Body of pancreas (tissue), 4 donors: ENCODE measurements around the gene PRAME. TPM values are rescaled to one million over a fixed set of nuclear protein-coding genes. Genes with fewer than 3 reads are reported as not detected.

Experiments
- ATAC-seq: fragments of 150-250 bp; one replicate; pipeline ENCODE4 v1.9.1; 2016
- DNase-seq, 4 donors: peaks; one replicate each; pipeline ENCODE4 v3.0.0-alpha.2; 2019
- H3K27ac ChIP-seq, 4 donors: fragments of 200-600 bp; sonication (generic); 1 replicate in 3 of 4; 2 replicates in 1 of 4; pipeline versions ENCODE4 v1.5.1 to v1.6.1; 2016 to 2019; ENCODE audit warnings: mild to moderate bottlenecking in 1 of 4, mixed read lengths in 1 of 4, moderate library complexity in 1 of 4
- H3K27me3 ChIP-seq, 2 donors: fragments of 200-600 bp; sonication (generic); one replicate each; pipeline ENCODE4 v1.6.0; 2016; ENCODE audit warnings: mild to moderate bottlenecking in 1 of 2
- H3K36me3 ChIP-seq, 2 donors: fragments of 200-600 bp; sonication (generic); replicated peaks in 1 of 2; 2 replicates each; pipeline ENCODE4 v1.5.1; 2016; ENCODE audit warnings: low read depth in 2 of 2; ENCODE audit not compliant: insufficient read depth in 1 of 2
- H3K4me1 ChIP-seq: fragments of 200-600 bp; sonication (generic); one replicate; pipeline ENCODE4 v1.6.0; 2016
- H3K4me3 ChIP-seq, 2 donors: fragments of 200-600 bp; sonication (generic); 1 replicate in 1 of 2; 2 replicates in 1 of 2; pipeline ENCODE4 v1.5.1; 2016 to 2019
- H3K9me3 ChIP-seq, 3 donors: fragments of 200-600 bp; sonication (generic); 1 replicate in 2 of 3; 2 replicates in 1 of 3; pipeline ENCODE4 v1.5.1; 2016
- CTCF ChIP-seq, 7 experiments: fragments of 450-650 bp in 4 of 7; fragments of 200-600 bp in 3 of 7; sonication (generic) in 3 of 7; IDR thresholded peaks; one replicate each; pipeline ENCODE4 v1.5.1; 2016 to 2019; ENCODE audit warnings: antibody characterized with exemption in 7 of 7
- POLR2A ChIP-seq, 3 donors: fragments of 450-650 bp; IDR thresholded peaks; one replicate each; pipeline ENCODE4 v1.6.1; 2016; ENCODE audit warnings: antibody characterized with exemption in 3 of 3, mild to moderate bottlenecking in 2 of 3
- WGBS, 2 donors: methylation state at CpG; one replicate each; pipeline ENCODE4 v1.1.5; 2017; 5-methylcytosine and 5-hydroxymethylcytosine counted together
- intact Hi-C: fragments of 100-400 bp; cut with DNase I; formaldehyde crosslinking; loops from one replicate; pipeline ENCODE4 v1.15.1; 2023
- total RNA-seq, 2 donors: library from RNA; depleted of rRNA; stranded (reverse); fragments of >200 nt; gene quantifications; one replicate each; pipeline ENCODE4 v1.1.0, GENCODE V29; 2016

The PRAME gene
- total RNA-seq, 2 donors from 2014 or later = not detected

GRCh38 chr22:22546490-22546889, 12.6 kb downstream of the PRAME start:
- H3K4me1 ChIP-seq = no peaks in the 10 kb centered on the region
- TF ChIP-seq CTCF (IDR thresholded peaks at IDR 0.05) = no peak
- no peak for TF ChIP-seq POLR2A (IDR thresholded peaks at IDR 0.05)
- intact Hi-C loops = no loop called here
- no peaks in the 10 kb centered on the region for H3K9me3 ChIP-seq
- H3K27me3 ChIP-seq = no peaks in the 10 kb centered on the region
- DNase-seq (peak in 1 of 4 donors; percentile 3), ATAC-seq (no peak)
- no peaks in the 10 kb centered on the region for H3K36me3 ChIP-seq
- no peak overlapping the region for H3K4me3 ChIP-seq
- WGBS, 2 donors = 44 to 58% methylated on average over 5 of the region's 5 CpGs
- no peak overlapping the region for H3K27ac ChIP-seq

GRCh38 chr22:22545084-22545483, 14.0 kb downstream of the PRAME start:
- TF ChIP-seq POLR2A (IDR thresholded peaks at IDR 0.05) = no peak
- no peak for TF ChIP-seq CTCF (IDR thresholded peaks at IDR 0.05)
- H3K4me1 ChIP-seq = no peaks in the 10 kb centered on the region
- ATAC-seq (no peak), DNase-seq (no peak)
- 84 to 100% methylated on average over 1 to 2 of the region's 2 CpGs for WGBS, 2 donors
- intact Hi-C loops = no loop called here
- no peaks in the 10 kb centered on the region for H3K27me3 ChIP-seq
- H3K4me3 ChIP-seq = no peak overlapping the region
- no peaks in the 10 kb centered on the region for H3K9me3 ChIP-seq
- no peak overlapping the region for H3K27ac ChIP-seq
- no peaks in the 10 kb centered on the region for H3K36me3 ChIP-seq

GRCh38 chr22:22538226-22538989, 20.7 kb downstream of the PRAME start:
- Histone ChIP-seq H3K27me3 (no peaks in the 10 kb centered on the region), H3K36me3 (no peaks in the 10 kb centered on the region), H3K4me3 (no peak overlapping the region), H3K9me3 (no peaks in the 10 kb centered on the region), H3K4me1 (no peaks in the 10 kb centered on the region), H3K27ac (no peak overlapping the region)
- no peak for DNase-seq
- 65 to 71% methylated on average over 6 to 7 of the region's 7 CpGs for whole genome bisulfite sequencing, 2 donors
- TF ChIP-seq CTCF (IDR thresholded peaks at IDR 0.05) (no peak), POLR2A (IDR thresholded peaks at IDR 0.05) (no peak)
- ATAC-seq = no peak
- intact Hi-C loops = no loop called here

- DNase-seq = no peak
- ATAC-seq = no peak
- no peaks in the 10 kb centered on the region for H3K36me3 ChIP-seq
- no peak overlapping the region for H3K4me3 ChIP-seq
- intact Hi-C loops = no loop called here
- H3K9me3 ChIP-seq = no peaks in the 10 kb centered on the region
- TF ChIP-seq CTCF (IDR thresholded peaks at IDR 0.05) = no peak
- TF ChIP-seq POLR2A (IDR thresholded peaks at IDR 0.05) = no peak
- WGBS, 2 donors = 30 to 33% methylated on average over 1 of the region's 1 CpG
- H3K27me3 ChIP-seq = no peaks in the 10 kb centered on the region
- H3K4me1 ChIP-seq = no peaks in the 10 kb centered on the region
- no peak overlapping the region for H3K27ac ChIP-seq
Measured at GRCh38 chr22:22536916-22537315, 22.1 kb downstream of the PRAME start.

GRCh38 chr22:22536515-22536914, 22.6 kb downstream of the PRAME start:
- DNase-seq (no peak), ATAC-seq (no peak)
- H3K27ac ChIP-seq = no peak overlapping the region
- no peaks in the 10 kb centered on the region for H3K4me1 ChIP-seq
- no peaks in the 10 kb centered on the region for H3K9me3 ChIP-seq
- WGBS, 2 donors = 56 to 63% methylated on average over 6 of the region's 6 CpGs
- H3K27me3 ChIP-seq = no peaks in the 10 kb centered on the region
- no peaks in the 10 kb centered on the region for H3K36me3 ChIP-seq
- TF ChIP-seq POLR2A (IDR thresholded peaks at IDR 0.05) (no peak), CTCF (IDR thresholded peaks at IDR 0.05) (no peak)
- intact Hi-C loops = no loop called here
- no peak overlapping the region for H3K4me3 ChIP-seq
